Trophoblast cell (in vitro differentiated cells and primary cell): ENCODE results near the gene UBE2L6.
A peak's percentile ranks its signal among the peaks of the same experiment; 100 is the strongest.

ENCODE experiments used
- DNase-seq, 2 donors: peaks; one replicate each; pipeline ENCODE4 v3.0.0-alpha.2; 2016
- H2AFZ ChIP-seq: 2 replicates; pipeline ENCODE4 v1.6.1; 2013; ENCODE audit warnings: low read length, moderate library complexity, mild to moderate bottlenecking; ENCODE audit not compliant: insufficient read depth, poor library complexity
- H2AK5ac ChIP-seq: 2 replicates; pipeline ENCODE4 v1.6.1; 2013; ENCODE audit warnings: mild to moderate bottlenecking, low read length
- H2BK120ac ChIP-seq: 2 replicates; pipeline ENCODE4 v1.6.1; 2013; ENCODE audit warnings: low read length, mild to moderate bottlenecking, moderate library complexity; ENCODE audit not compliant: insufficient read depth, poor library complexity
- H2BK12ac ChIP-seq: 2 replicates; pipeline ENCODE4 v1.6.1; 2013; ENCODE audit warnings: mild to moderate bottlenecking, low read length, moderate library complexity
- H2BK5ac ChIP-seq: 2 replicates; pipeline ENCODE4 v1.6.1; 2013; ENCODE audit warnings: low read length, low read depth, moderate library complexity, mild to moderate bottlenecking; ENCODE audit not compliant: poor library complexity
- H3K14ac ChIP-seq: 2 replicates; pipeline ENCODE4 v1.6.1; 2013; ENCODE audit warnings: mild to moderate bottlenecking, low read length
- H3K18ac ChIP-seq: 2 replicates; pipeline ENCODE4 v1.6.1; 2013; ENCODE audit warnings: mild to moderate bottlenecking, low read length
- H3K23ac ChIP-seq: 2 replicates; pipeline ENCODE4 v1.6.1; 2013; ENCODE audit warnings: low read length
- H3K27ac ChIP-seq: 2 replicates; pipeline ENCODE4 v1.5.1; 2013; ENCODE audit warnings: low read depth, mild to moderate bottlenecking, inconsistent platforms, low read length, moderate library complexity
- H3K27me3 ChIP-seq: 2 replicates; pipeline ENCODE4 v1.6.1; 2013; ENCODE audit warnings: inconsistent platforms, mild to moderate bottlenecking, low read length, moderate library complexity; ENCODE audit not compliant: insufficient read depth
- H3K36me3 ChIP-seq, 2 experiments: 1 replicate in 1 of 2; 2 replicates in 1 of 2; pipeline ENCODE4 v1.6.1; 2013; ENCODE audit warnings: low read length in 2 of 2, mild to moderate bottlenecking in 2 of 2, moderate library complexity in 1 of 2; ENCODE audit not compliant: insufficient read depth in 2 of 2, control insufficient read depth in 1 of 2
- H3K4ac ChIP-seq: 2 replicates; pipeline ENCODE4 v1.6.1; 2013; ENCODE audit warnings: low read depth, mild to moderate bottlenecking, low read length, moderate library complexity
- H3K4me1 ChIP-seq, 2 experiments: 1 replicate in 1 of 2; 2 replicates in 1 of 2; pipeline ENCODE4 v1.6.1; 2013; ENCODE audit warnings: low read length in 2 of 2, mild to moderate bottlenecking in 2 of 2, moderate library complexity in 1 of 2; ENCODE audit not compliant: insufficient read depth in 2 of 2, control insufficient read depth in 1 of 2
- H3K4me2 ChIP-seq: 2 replicates; pipeline ENCODE4 v1.6.1; 2013; ENCODE audit warnings: inconsistent platforms, mild to moderate bottlenecking, low read length, moderate library complexity
- H3K4me3 ChIP-seq: 2 replicates; pipeline ENCODE4 v1.5.1; 2013; ENCODE audit warnings: mild to moderate bottlenecking, low read depth, low read length, inconsistent platforms
- H3K79me1 ChIP-seq: one replicate; pipeline ENCODE4 v1.6.1; 2013; ENCODE audit warnings: low read length
- H3K79me2 ChIP-seq: 2 replicates; pipeline ENCODE4 v1.6.1; 2013; ENCODE audit warnings: low read length, mild to moderate bottlenecking; ENCODE audit not compliant: control insufficient read depth, insufficient read depth, poor library complexity
- H3K9ac ChIP-seq: 2 replicates; pipeline ENCODE4 v1.6.1; 2013; ENCODE audit warnings: mild to moderate bottlenecking, low read length
- H3K9me3 ChIP-seq: 2 replicates; pipeline ENCODE4 v1.6.1; 2013; ENCODE audit warnings: low read depth, mild to moderate bottlenecking, control low read depth, inconsistent platforms, low read length; ENCODE audit not compliant: insufficient read depth
- H4K12ac ChIP-seq: 2 replicates; pipeline ENCODE4 v1.6.1; 2013; ENCODE audit warnings: low read depth, mild to moderate bottlenecking, low read length, moderate library complexity
- H4K8ac ChIP-seq: 2 replicates; pipeline ENCODE4 v1.6.1; 2013; ENCODE audit warnings: low read depth, mild to moderate bottlenecking, low read length, moderate library complexity
- H4K91ac ChIP-seq: one replicate; pipeline ENCODE4 v1.6.1; 2013; ENCODE audit warnings: low read depth, mild to moderate bottlenecking, low read length, moderate library complexity
- WGBS: extraction: QIAGEN DNeasy Blood & Tissue Kit; methylation state at CpG from one replicate; pipeline ENCODE4 v1.1.7; 2013; ENCODE audit warnings: missing lambda C conversion rate; ENCODE audit not compliant: insufficient read length, insufficient coverage; ENCODE audit errors: extremely low coverage; 5-methylcytosine and 5-hydroxymethylcytosine counted together

Gene UBE2L6

DNA sequence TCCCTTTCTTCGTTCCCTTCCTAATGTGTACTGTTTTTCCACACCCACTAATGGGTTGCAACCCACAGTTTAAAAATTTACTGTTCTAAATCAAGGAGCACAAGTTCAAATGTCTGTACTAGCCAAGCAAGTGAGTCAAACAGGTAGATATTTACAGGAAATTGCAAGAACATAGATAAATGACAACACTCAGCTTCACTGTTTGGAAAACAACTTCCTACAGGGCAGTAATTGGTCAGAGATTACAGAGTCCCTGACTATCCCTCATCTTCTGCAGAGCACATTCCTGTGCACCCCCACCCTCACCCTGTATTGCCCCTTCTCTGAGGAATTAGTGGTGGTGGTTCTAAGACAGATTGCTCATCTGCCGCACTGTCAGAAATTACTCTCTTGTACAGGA, 31.9 kb upstream of the UBE2L6 start:
- DNase-seq: peak; percentile 60 to 70
- H3K14ac ChIP-seq: no peak overlapping the region
- H4K91ac ChIP-seq: no peak overlapping the region
- peaks cover 14 to 30% of the 10 kb centered on the region in 2 experiments for H3K4me1 ChIP-seq
- H3K36me3 ChIP-seq: no peaks in the 10 kb centered on the region
- H3K79me1 ChIP-seq: peaks cover 11% of the 10 kb centered on the region
- no peaks in the 10 kb centered on the region for H3K79me2 ChIP-seq
- no peak overlapping the region for H3K18ac ChIP-seq
- H3K4me2 ChIP-seq: no peak overlapping the region
- WGBS: no CpG with 5 or more reads among the region's 2 CpGs
- no peak overlapping the region for H2BK120ac ChIP-seq
- H3K9me3 ChIP-seq: no peaks in the 10 kb centered on the region
- no peak overlapping the region for H3K4me3 ChIP-seq
- no peak overlapping the region for H3K4ac ChIP-seq
- H3K9ac ChIP-seq: no peak overlapping the region
- H2AK5ac ChIP-seq: no peak overlapping the region
- H3K27ac ChIP-seq: peak overlapping the region; percentile 21
- H4K8ac ChIP-seq: no peak overlapping the region
- H2BK5ac ChIP-seq: no peak overlapping the region
- H3K23ac ChIP-seq: no peak overlapping the region
- H3K27me3 ChIP-seq: no peaks in the 10 kb centered on the region
- no peak overlapping the region for H4K12ac ChIP-seq
- H2BK12ac ChIP-seq: no peak overlapping the region
- no peak overlapping the region for H2AFZ ChIP-seq

DNA sequence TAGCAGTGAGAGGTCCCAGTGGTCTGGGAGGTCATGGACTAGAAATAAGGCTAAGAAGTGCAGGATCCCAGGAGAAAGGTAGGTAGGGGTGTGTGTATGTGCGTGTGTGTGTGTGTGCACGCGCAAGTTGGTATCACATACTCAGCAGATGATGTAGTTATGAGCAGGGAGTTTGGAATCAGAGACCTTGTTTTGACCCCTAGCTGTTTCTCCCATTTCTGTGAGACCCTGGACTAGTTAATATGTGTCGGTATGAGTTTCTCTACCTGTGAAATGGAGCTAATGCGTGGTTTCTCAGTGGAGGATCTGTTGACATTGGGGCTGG, 31.3 kb upstream of the UBE2L6 start:
- no peak overlapping the region for H4K8ac ChIP-seq
- DNase-seq: peak; percentile 73 to 79
- no peak overlapping the region for H2BK5ac ChIP-seq
- peak overlapping the region; percentile 29 for H4K91ac ChIP-seq
- H3K14ac ChIP-seq: peak overlapping the region; percentile 3
- peak overlapping the region; percentile 24 for H2BK120ac ChIP-seq
- H3K4me1 ChIP-seq: peaks cover 14 to 28% of the 10 kb centered on the region in 2 experiments
- no peaks in the 10 kb centered on the region for H3K27me3 ChIP-seq
- H3K4ac ChIP-seq: peak overlapping the region; percentile 4
- no peaks in the 10 kb centered on the region for H3K36me3 ChIP-seq
- H3K9me3 ChIP-seq: no peaks in the 10 kb centered on the region
- no CpG with 5 or more reads among the region's 5 CpGs for WGBS
- peak overlapping the region; percentile 6 for H2AK5ac ChIP-seq
- peak overlapping the region; percentile 61 for H3K4me2 ChIP-seq
- H3K27ac ChIP-seq: peak overlapping the region; percentile 6
- H3K79me2 ChIP-seq: no peaks in the 10 kb centered on the region
- no peak overlapping the region for H4K12ac ChIP-seq
- no peak overlapping the region for H3K4me3 ChIP-seq
- H2AFZ ChIP-seq: no peak overlapping the region
- H3K18ac ChIP-seq: peak overlapping the region; percentile 2
- H3K9ac ChIP-seq: no peak overlapping the region
- H3K23ac ChIP-seq: no peak overlapping the region
- H3K79me1 ChIP-seq: peaks cover 9% of the 10 kb centered on the region
- peak overlapping the region; percentile 28 for H2BK12ac ChIP-seq

- peaks cover 14 to 28% of the 10 kb centered on the region in 2 experiments for H3K4me1 ChIP-seq
- peak overlapping the region; percentile 61 for H3K4me2 ChIP-seq
- H3K14ac ChIP-seq: peak overlapping the region; percentile 3
- peak overlapping the region; percentile 63 for H4K12ac ChIP-seq
- peak overlapping the region; percentile 24 for H2BK120ac ChIP-seq
- no CpG with 5 or more reads among the region's 33 CpGs for WGBS
- peaks cover 9% of the 10 kb centered on the region for H3K79me1 ChIP-seq
- peak overlapping the region; percentile 68 for H2BK5ac ChIP-seq
- peak overlapping the region; percentile 2 for H3K18ac ChIP-seq
- no peak overlapping the region for H3K23ac ChIP-seq
- peak overlapping the region; percentile 46 for H3K4ac ChIP-seq
- peak overlapping the region; percentile 88 for H4K91ac ChIP-seq
- no peak overlapping the region for H3K9ac ChIP-seq
- peak overlapping the region; percentile 66 for H4K8ac ChIP-seq
- peak overlapping the region; percentile 52 for H3K4me3 ChIP-seq
- no peaks in the 10 kb centered on the region for H3K79me2 ChIP-seq
- peak; percentile 80 to 86 for DNase-seq
- H2AK5ac ChIP-seq: peak overlapping the region; percentile 6
- peak overlapping the region; percentile 28 for H2BK12ac ChIP-seq
- H3K27ac ChIP-seq: peak overlapping the region; percentile 75
- peak overlapping the region; percentile 79 for H2AFZ ChIP-seq
- no peaks in the 10 kb centered on the region for H3K36me3 ChIP-seq
- no peaks in the 10 kb centered on the region for H3K27me3 ChIP-seq
- H3K9me3 ChIP-seq: no peaks in the 10 kb centered on the region
These were observed 30.7 kb upstream of the UBE2L6 start for GRCh38 chr11:57597916-57598830.

GRCh38 chr11:57597461-57597915, 30.0 kb upstream of the UBE2L6 start, which contains the start of gene SERPING1:
Gene SERPING1 (plus strand): TSS chr11:57597685. CDS start chr11:57598271, 586 bp downstream.
- peak within 1 kb of the TSS; percentile 79 for H2AFZ ChIP-seq
- no peaks in the 10 kb centered on the region for H3K27me3 ChIP-seq
- peak within 1 kb of the TSS; percentile 66 for H4K8ac ChIP-seq
- peak within 1 kb of the TSS; percentile 52 for H3K4me3 ChIP-seq
- no peaks in the 10 kb centered on the region for H3K9me3 ChIP-seq
- peak within 1 kb of the TSS; percentile 85 for H2BK120ac ChIP-seq
- H3K4ac ChIP-seq: peak within 1 kb of the TSS; percentile 46
- H2AK5ac ChIP-seq: peak within 1 kb of the TSS; percentile 6
- H3K14ac ChIP-seq: peak within 1 kb of the TSS; percentile 88
- H3K4me2 ChIP-seq: peak within 1 kb of the TSS; percentile 61
- H3K23ac ChIP-seq: no peak within 1 kb of the TSS
- peak within 1 kb of the TSS; percentile 75 for H3K27ac ChIP-seq
- H3K9ac ChIP-seq: no peak within 1 kb of the TSS
- peak within 1 kb of the TSS; percentile 66 for H2BK12ac ChIP-seq
- WGBS: no CpG with 5 or more reads among the region's 10 CpGs
- H2BK5ac ChIP-seq: peak within 1 kb of the TSS; percentile 68
- H3K36me3 ChIP-seq: no peaks in the 10 kb centered on the region
- H3K18ac ChIP-seq: peak within 1 kb of the TSS; percentile 85
- H3K4me1 ChIP-seq: peaks cover 14 to 28% of the 10 kb centered on the region in 2 experiments
- no peaks in the 10 kb centered on the region for H3K79me2 ChIP-seq
- H3K79me1 ChIP-seq: peaks cover 9% of the 10 kb centered on the region
- peak within 1 kb of the TSS; percentile 63 for H4K12ac ChIP-seq
- peak within 1 kb of the TSS; percentile 88 for H4K91ac ChIP-seq
- DNase-seq: no peak
